ENCODE data around the gene COL5A2. TPM values are rescaled to one million over a fixed set of nuclear protein-coding genes. Genes with fewer than 3 reads are reported as not detected.

The COL5A2 gene
- polyA plus RNA-seq, 1 donor from 2014 or later, result 3.6 TPM

- no peak overlapping the region for H3K4me2 ChIP-seq (ENCODE audit: low read length)
- no peak for TF ChIP-seq EZH2 (IDR thresholded peaks at IDR 0.05; ENCODE audit: borderline replicate concordance, insufficient read depth, low read length, poor library complexity, severe bottlenecking)
- no peak for TF ChIP-seq REST (IDR thresholded peaks at IDR 0.05; ENCODE audit: borderline replicate concordance)
- no peak for TF ChIP-seq POLR2AphosphoS5 (IDR thresholded peaks at IDR 0.05)
- no peak for TF ChIP-seq TAF1 (IDR thresholded peaks at IDR 0.05; ENCODE audit: low read depth)
- no peak overlapping the region for H3K4me3 ChIP-seq (ENCODE audit: low read length)
- no peaks in the 10 kb centered on the region for H3K9me3 ChIP-seq (ENCODE audit: low read length)
- no peaks in the 10 kb centered on the region for H3K79me2 ChIP-seq (replicated peaks; ENCODE audit: insufficient read depth, low read length)
- no peak overlapping the region for H2AFZ ChIP-seq (ENCODE audit: low read depth, low read length)
- no peaks in the 10 kb centered on the region for H3K9me2 ChIP-seq (ENCODE audit: insufficient read depth, low read length)
- no peaks in the 10 kb centered on the region for H3F3A ChIP-seq (ENCODE audit: insufficient read depth, low read length, poor library complexity, severe bottlenecking)
- H4K20me1 ChIP-seq (ENCODE audit: insufficient read depth), result no peaks in the 10 kb centered on the region
- no peaks in the 10 kb centered on the region for H3K36me3 ChIP-seq (ENCODE audit: insufficient read depth, low read length)
- H3K27me3 ChIP-seq (ENCODE audit: insufficient read depth, low read depth, low read length), result no peaks in the 10 kb centered on the region
- no peak overlapping the region for H3K9ac ChIP-seq (ENCODE audit: low read length)
- no peak overlapping the region for H3K27ac ChIP-seq (ENCODE audit: low read length)
Observed at GRCh38 chr2:189225032-189225431, 45.5 kb upstream of the COL5A2 start.

DNA sequence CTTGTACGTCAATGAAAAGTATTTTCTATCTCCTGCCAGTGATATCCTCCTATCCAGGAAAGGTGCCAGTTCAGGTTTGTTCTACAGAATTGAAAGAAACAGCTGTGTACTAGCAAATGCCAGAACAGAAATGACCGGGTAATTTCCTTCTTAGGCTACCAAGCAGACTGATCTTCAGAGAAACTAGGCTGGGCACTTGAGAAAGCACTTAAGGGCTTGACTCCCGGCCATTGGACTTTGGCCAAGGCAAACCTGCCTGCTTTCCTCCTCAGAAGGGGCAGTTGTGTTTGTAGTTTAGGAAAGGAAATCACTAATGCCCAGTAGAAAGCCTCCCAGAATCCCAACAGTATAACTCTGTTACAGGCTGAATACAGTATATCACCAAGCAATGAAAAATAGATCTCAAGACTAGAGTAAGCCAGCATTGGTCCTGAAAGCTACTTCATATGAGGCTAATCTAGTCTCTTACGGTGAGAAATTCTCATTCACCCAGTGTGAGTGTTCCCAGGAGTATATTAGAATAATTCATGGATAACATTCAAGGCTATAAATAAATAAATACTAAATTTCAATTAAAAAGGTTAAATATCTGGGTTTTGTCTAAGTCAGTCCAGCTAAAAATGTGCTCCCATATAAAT is 43.0 kb upstream of the COL5A2 start:
- no peak overlapping the region for H3K4me2 ChIP-seq (ENCODE audit: low read length)
- H3F3A ChIP-seq (ENCODE audit: insufficient read depth, low read length, poor library complexity, severe bottlenecking), result no peaks in the 10 kb centered on the region
- no peak overlapping the region for H3K9ac ChIP-seq (ENCODE audit: low read length)
- no peaks in the 10 kb centered on the region for H3K9me2 ChIP-seq (ENCODE audit: insufficient read depth, low read length)
- H3K36me3 ChIP-seq (ENCODE audit: insufficient read depth, low read length), result no peaks in the 10 kb centered on the region
- H2AFZ ChIP-seq (ENCODE audit: low read depth, low read length), result no peak overlapping the region
- no peaks in the 10 kb centered on the region for H3K27me3 ChIP-seq (ENCODE audit: insufficient read depth, low read depth, low read length)
- no peak for TF ChIP-seq EZH2 (IDR thresholded peaks at IDR 0.05; ENCODE audit: borderline replicate concordance, insufficient read depth, low read length, poor library complexity, severe bottlenecking)
- TF ChIP-seq POLR2AphosphoS5 (IDR thresholded peaks at IDR 0.05), result no peak
- TF ChIP-seq SMC3 (conservative IDR thresholded peaks at IDR 0.05; ENCODE audit: poor library complexity), result no peak
- no peak overlapping the region for H3K27ac ChIP-seq (ENCODE audit: low read length)
- H4K20me1 ChIP-seq (ENCODE audit: insufficient read depth), result no peaks in the 10 kb centered on the region
- H3K79me2 ChIP-seq (replicated peaks; ENCODE audit: insufficient read depth, low read length), result no peaks in the 10 kb centered on the region
- no peaks in the 10 kb centered on the region for H3K9me3 ChIP-seq (ENCODE audit: low read length)
- no peak overlapping the region for H3K4me3 ChIP-seq (ENCODE audit: low read length)

- H3K79me2 ChIP-seq (replicated peaks; ENCODE audit: insufficient read depth, low read length), result no peaks in the 10 kb centered on the region
- H4K20me1 ChIP-seq (ENCODE audit: insufficient read depth), result no peaks in the 10 kb centered on the region
- no peak overlapping the region for H2AFZ ChIP-seq (ENCODE audit: low read depth, low read length)
- H3K27me3 ChIP-seq (ENCODE audit: insufficient read depth, low read depth, low read length), result no peaks in the 10 kb centered on the region
- H3F3A ChIP-seq (ENCODE audit: insufficient read depth, low read length, poor library complexity, severe bottlenecking), result no peaks in the 10 kb centered on the region
- no peak for TF ChIP-seq POLR2AphosphoS5 (IDR thresholded peaks at IDR 0.05)
- TF ChIP-seq MXI1 (conservative IDR thresholded peaks at IDR 0.05; ENCODE audit: poor library complexity, severe bottlenecking), result no peak
- no peak for TF ChIP-seq EZH2 (IDR thresholded peaks at IDR 0.05; ENCODE audit: borderline replicate concordance, insufficient read depth, low read length, poor library complexity, severe bottlenecking)
- TF ChIP-seq EP300 (conservative IDR thresholded peaks at IDR 0.05; ENCODE audit: poor library complexity, severe bottlenecking), result no peak
- TF ChIP-seq REST (IDR thresholded peaks at IDR 0.05; ENCODE audit: borderline replicate concordance), result no peak
- TF ChIP-seq TAF1 (IDR thresholded peaks at IDR 0.05; ENCODE audit: low read depth), result no peak
- TF ChIP-seq RAD21 (conservative IDR thresholded peaks at IDR 0.05), result no peak
- no peak for TF ChIP-seq CTCF (IDR thresholded peaks at IDR 0.05; ENCODE audit: poor library complexity, severe bottlenecking)
- no peak for TF ChIP-seq SMC3 (conservative IDR thresholded peaks at IDR 0.05; ENCODE audit: poor library complexity)
- H3K4me3 ChIP-seq (ENCODE audit: low read length), result no peak overlapping the region
- H3K27ac ChIP-seq (ENCODE audit: low read length), result no peak overlapping the region
- H3K4me2 ChIP-seq (ENCODE audit: low read length), result no peak overlapping the region
- no peaks in the 10 kb centered on the region for H3K9me3 ChIP-seq (ENCODE audit: low read length)
- no peaks in the 10 kb centered on the region for H3K36me3 ChIP-seq (ENCODE audit: insufficient read depth, low read length)
- H3K9ac ChIP-seq (ENCODE audit: low read length), result no peak overlapping the region
- no peaks in the 10 kb centered on the region for H3K9me2 ChIP-seq (ENCODE audit: insufficient read depth, low read length)
Observed at GRCh38 chr2:189221811-189222467, 42.4 kb upstream of the COL5A2 start.
